ENCODE data around the gene TGDS.

DNA sequence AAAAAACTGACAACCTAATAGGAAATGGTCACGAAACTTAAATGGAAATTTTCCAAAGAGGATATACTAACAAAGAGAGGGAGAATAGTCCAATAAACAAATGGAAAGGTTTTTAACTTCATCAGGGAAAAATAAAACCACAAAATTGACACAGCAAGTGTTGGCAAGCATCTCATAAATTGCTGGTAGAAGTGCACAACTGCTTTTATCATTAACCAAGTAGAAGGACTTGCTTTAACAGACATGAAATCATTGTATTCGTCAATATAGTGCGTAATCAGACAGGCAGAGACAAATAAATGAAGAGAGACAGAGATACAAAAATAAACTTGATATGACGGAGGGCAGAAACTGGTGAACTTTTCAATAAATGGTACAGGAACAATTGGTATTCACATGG, 7.4 kb downstream of the TGDS start:
- TF ChIP-seq CTCF (IDR thresholded peaks at IDR 0.05) (no peak), POLR2A (IDR thresholded peaks at IDR 0.05) (no peak)
